ENCODE data around the gene ADCY9.

DNA sequence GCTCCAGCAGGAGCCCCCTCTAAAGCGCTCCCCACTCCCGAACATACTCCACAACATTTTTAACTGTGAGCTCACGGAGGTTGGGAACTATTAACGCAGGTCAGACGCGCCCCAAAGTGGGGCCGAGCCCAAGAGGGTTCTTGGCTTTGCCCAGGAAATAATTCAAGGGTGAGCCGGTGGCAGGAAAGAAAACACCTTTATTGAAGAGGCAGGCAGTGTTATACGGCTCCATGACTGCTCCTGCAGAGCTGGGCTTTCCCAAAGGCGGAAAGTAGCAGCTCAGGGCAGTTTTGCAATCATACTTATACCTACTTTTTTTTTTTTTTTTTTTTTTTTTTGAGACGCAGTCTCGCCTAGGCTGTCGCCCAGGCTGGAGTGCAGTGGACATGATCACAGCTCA lies 6.2 kb downstream of the ADCY9 start:
- no peak for TF ChIP-seq POLR2A (IDR thresholded peaks at IDR 0.05)
- TF ChIP-seq, protein P1, sequence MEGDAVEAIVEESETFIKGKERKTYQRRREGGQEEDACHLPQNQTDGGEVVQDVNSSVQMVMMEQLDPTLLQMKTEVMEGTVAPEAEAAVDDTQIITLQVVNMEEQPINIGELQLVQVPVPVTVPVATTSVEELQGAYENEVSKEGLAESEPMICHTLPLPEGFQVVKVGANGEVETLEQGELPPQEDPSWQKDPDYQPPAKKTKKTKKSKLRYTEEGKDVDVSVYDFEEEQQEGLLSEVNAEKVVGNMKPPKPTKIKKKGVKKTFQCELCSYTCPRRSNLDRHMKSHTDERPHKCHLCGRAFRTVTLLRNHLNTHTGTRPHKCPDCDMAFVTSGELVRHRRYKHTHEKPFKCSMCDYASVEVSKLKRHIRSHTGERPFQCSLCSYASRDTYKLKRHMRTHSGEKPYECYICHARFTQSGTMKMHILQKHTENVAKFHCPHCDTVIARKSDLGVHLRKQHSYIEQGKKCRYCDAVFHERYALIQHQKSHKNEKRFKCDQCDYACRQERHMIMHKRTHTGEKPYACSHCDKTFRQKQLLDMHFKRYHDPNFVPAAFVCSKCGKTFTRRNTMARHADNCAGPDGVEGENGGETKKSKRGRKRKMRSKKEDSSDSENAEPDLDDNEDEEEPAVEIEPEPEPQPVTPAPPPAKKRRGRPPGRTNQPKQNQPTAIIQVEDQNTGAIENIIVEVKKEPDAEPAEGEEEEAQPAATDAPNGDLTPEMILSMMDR (IDR thresholded peaks at IDR 0.05), result no peak
